Activated CD4-positive, alpha-beta T cell treated with anti-CD3 and anti-CD28 coated beads, Interleukin-2, amount 50 U/mL, for 16 hours (primary cell): ENCODE results near the gene COQ8A.
"Not testable (repeated sequence)": the region's sequence is repeated elsewhere in the genome, so short reads cannot be mapped to it uniquely, and the experiment has no call there.

Source experiments
- DNase-seq: peaks from one replicate; pipeline ENCODE4 v3.0.0-alpha.2; 2020

The COQ8A gene

GRCh38 chr1:226953175-226953800, 13.2 kb downstream of the COQ8A start:
- DNase-seq = no peak

- no peak for DNase-seq
Measured at GRCh38 chr1:226954337-226954736, 14.2 kb downstream of the COQ8A start.

- no peak for DNase-seq
Measured at GRCh38 chr1:226954777-226955176, 14.7 kb downstream of the COQ8A start.

GRCh38 chr1:226955857-226956256, 15.8 kb downstream of the COQ8A start:
- not testable (repeated sequence) for DNase-seq

GRCh38 chr1:226956942-226957713, 17.0 kb downstream of the COQ8A start:
- no peak for DNase-seq

- no peak for DNase-seq
Measured at GRCh38 chr1:226957714-226958113, 17.6 kb downstream of the COQ8A start.

GRCh38 chr1:226958300-226958699, 18.2 kb downstream of the COQ8A start:
- DNase-seq = no peak

- no peak for DNase-seq
Measured at GRCh38 chr1:226960256-226960655, 20.2 kb downstream of the COQ8A start.

GRCh38 chr1:226960944-226961765, 21.1 kb downstream of the COQ8A start:
- DNase-seq = no peak

GRCh38 chr1:226962421-226963391, 22.6 kb downstream of the COQ8A start:
- no peak for DNase-seq

- no peak for DNase-seq
Measured at GRCh38 chr1:226964068-226964425, 24.0 kb downstream of the COQ8A start.

- DNase-seq = no peak
Measured at GRCh38 chr1:226964611-226965486, 24.8 kb downstream of the COQ8A start.

- DNase-seq = no peak
Measured at GRCh38 chr1:226965581-226966440, 25.7 kb downstream of the COQ8A start.

GRCh38 chr1:226966683-226967082, 26.6 kb downstream of the COQ8A start:
- DNase-seq = no peak

GRCh38 chr1:226967665-226968064, 27.6 kb downstream of the COQ8A start:
- no peak for DNase-seq

- no peak for DNase-seq
Measured at GRCh38 chr1:226971765-226972164, 31.7 kb downstream of the COQ8A start.

- DNase-seq = no peak
Measured at GRCh38 chr1:226972931-226973330, 32.8 kb downstream of the COQ8A start.

GRCh38 chr1:226973371-226973897, 33.3 kb downstream of the COQ8A start:
- no peak for DNase-seq

- no peak for DNase-seq
Measured at GRCh38 chr1:226973898-226974543, 33.9 kb downstream of the COQ8A start.
